ENCODE data around the gene TOB1.
"Not testable (repeated sequence)": the region's sequence is repeated elsewhere in the genome, so short reads cannot be mapped to it uniquely, and the experiment has no call there.

The TOB1 gene

GRCh38 chr17:50871364-50871763 is 5.2 kb upstream of the TOB1 start:
- peak in 1 of 2 donors; percentile 22 for DNase-seq (ENCODE audit: extremely low read depth in 1 of 2, low read depth in 1 of 2)

GRCh38 chr17:50868602-50869001 is 2.4 kb upstream of the TOB1 start:
- no peak for DNase-seq (ENCODE audit: extremely low read depth in 1 of 2, low read depth in 1 of 2)

- DNase-seq (ENCODE audit: extremely low read depth in 1 of 2, low read depth in 1 of 2): no peak
These were observed 1.9 kb upstream of the TOB1 start for GRCh38 chr17:50868140-50868438.

- peak; percentile 52 to 76 for DNase-seq (ENCODE audit: extremely low read depth in 1 of 2, low read depth in 1 of 2)
These were observed 1.4 kb upstream of the TOB1 start for GRCh38 chr17:50867363-50868139.

GRCh38 chr17:50866950-50867362 is 802 bp upstream of the TOB1 start:
- DNase-seq (ENCODE audit: extremely low read depth in 1 of 2, low read depth in 1 of 2): peak; percentile 24 to 45

- DNase-seq (ENCODE audit: extremely low read depth in 1 of 2, low read depth in 1 of 2): no peak
These were observed 290 bp downstream of the TOB1 start for GRCh38 chr17:50865868-50866260.

GRCh38 chr17:50865060-50865867 is 890 bp downstream of the TOB1 start:
- peak in 1 of 2 donors; percentile 13 for DNase-seq (ENCODE audit: extremely low read depth in 1 of 2, low read depth in 1 of 2)

GRCh38 chr17:50864747-50865059 is 1.5 kb downstream of the TOB1 start:
- DNase-seq (ENCODE audit: extremely low read depth in 1 of 2, low read depth in 1 of 2): no peak

GRCh38 chr17:50863931-50864330 is 2.2 kb downstream of the TOB1 start:
- DNase-seq (ENCODE audit: extremely low read depth in 1 of 2, low read depth in 1 of 2): no peak

- peak in 1 of 2 donors; percentile 29 for DNase-seq (ENCODE audit: extremely low read depth in 1 of 2, low read depth in 1 of 2)
These were observed 2.8 kb downstream of the TOB1 start for GRCh38 chr17:50863221-50863843.

- no peak for DNase-seq (ENCODE audit: extremely low read depth in 1 of 2, low read depth in 1 of 2)
These were observed 4.2 kb downstream of the TOB1 start for GRCh38 chr17:50861822-50862528.

GRCh38 chr17:50861334-50861676 is 4.8 kb downstream of the TOB1 start:
- DNase-seq (ENCODE audit: extremely low read depth in 1 of 2, low read depth in 1 of 2): no peak

GRCh38 chr17:50859727-50860126 is 6.4 kb downstream of the TOB1 start:
- DNase-seq (ENCODE audit: extremely low read depth in 1 of 2, low read depth in 1 of 2): not testable (repeated sequence)

- DNase-seq (ENCODE audit: extremely low read depth in 1 of 2, low read depth in 1 of 2): no peak
These were observed 7.5 kb downstream of the TOB1 start for GRCh38 chr17:50858486-50859225.

- no peak for DNase-seq (ENCODE audit: extremely low read depth in 1 of 2, low read depth in 1 of 2)
These were observed 9.7 kb downstream of the TOB1 start for GRCh38 chr17:50856431-50856830.

- DNase-seq (ENCODE audit: extremely low read depth in 1 of 2, low read depth in 1 of 2): no peak
These were observed 10.3 kb downstream of the TOB1 start for GRCh38 chr17:50855708-50856330.

- no peak for DNase-seq (ENCODE audit: extremely low read depth in 1 of 2, low read depth in 1 of 2)
These were observed 12.4 kb downstream of the TOB1 start for GRCh38 chr17:50853781-50854180.

GRCh38 chr17:50853015-50853615 is 13.0 kb downstream of the TOB1 start:
- no peak for DNase-seq (ENCODE audit: extremely low read depth in 1 of 2, low read depth in 1 of 2)

GRCh38 chr17:50850640-50851039 is 15.5 kb downstream of the TOB1 start:
- no peak for DNase-seq (ENCODE audit: extremely low read depth in 1 of 2, low read depth in 1 of 2)

- DNase-seq (ENCODE audit: extremely low read depth in 1 of 2, low read depth in 1 of 2): no peak
These were observed 17.4 kb downstream of the TOB1 start for GRCh38 chr17:50848711-50849110.

Measured in stimulated activated CD8-positive, alpha-beta memory T cell treated with anti-CD3 and anti-CD28 coated beads, Interleukin-7, amount 100 ng/mL, for 48 hours (primary cell).